ENCODE data around the gene KLF15.

The KLF15 gene

GRCh38 chr3:126357295-126358037, at the start of gene KLF15:
KLF15 (minus strand) TSS chr3:126357408; CDS start chr3:126352922, 4,486 bp downstream.
- DNase-seq, result peak; percentile 47 to 81 (median 72)

- DNase-seq, result no peak
These were observed 49.4 kb upstream of the KLF15 start for GRCh38 chr3:126406389-126407296.

- no peak for DNase-seq
These were observed 45.6 kb upstream of the KLF15 start for GRCh38 chr3:126402666-126403302.

- no peak for DNase-seq
These were observed 45.0 kb upstream of the KLF15 start for GRCh38 chr3:126402178-126402577.

GRCh38 chr3:126401611-126402160, 44.5 kb upstream of the KLF15 start:
- DNase-seq, result no peak

- no peak for DNase-seq
These were observed 42.5 kb upstream of the KLF15 start for GRCh38 chr3:126399756-126400155.

- DNase-seq, result no peak
These were observed 42.1 kb upstream of the KLF15 start for GRCh38 chr3:126399351-126399735.

- no peak for DNase-seq
These were observed 41.5 kb upstream of the KLF15 start for GRCh38 chr3:126398423-126399350.

- no peak for DNase-seq
These were observed 40.6 kb upstream of the KLF15 start for GRCh38 chr3:126397610-126398422.

GRCh38 chr3:126396536-126396935, 39.3 kb upstream of the KLF15 start:
- DNase-seq, result no peak

- no peak for DNase-seq
These were observed 38.8 kb upstream of the KLF15 start for GRCh38 chr3:126395846-126396513.

- no peak for DNase-seq
These were observed 37.7 kb upstream of the KLF15 start for GRCh38 chr3:126394977-126395321.

GRCh38 chr3:126394179-126394976, 37.2 kb upstream of the KLF15 start, which contains the start of gene CFAP100:
CFAP100 (plus strand) TSS chr3:126394909; CDS start chr3:126396001, 1,092 bp downstream.
- no peak for DNase-seq

- no peak for DNase-seq
These were observed 36.4 kb upstream of the KLF15 start for GRCh38 chr3:126393563-126393962.

GRCh38 chr3:126392246-126392645, 35.0 kb upstream of the KLF15 start:
- DNase-seq, result no peak

GRCh38 chr3:126391631-126392030, 34.4 kb upstream of the KLF15 start:
- DNase-seq, result no peak

- no peak for DNase-seq
These were observed 33.5 kb upstream of the KLF15 start for GRCh38 chr3:126390751-126391150.

- DNase-seq, result no peak
These were observed 33.0 kb upstream of the KLF15 start for GRCh38 chr3:126390201-126390600.

- DNase-seq, result no peak
These were observed 32.6 kb upstream of the KLF15 start for GRCh38 chr3:126389794-126390146.

Data from stimulated activated naive CD4-positive, alpha-beta T cell (primary cell).